HG03175 (cell line): Measurements from ENCODE around the gene MYO9B.

Source experiments
- ATAC-seq: cut with Tn5 transposase; IDR thresholded peaks from one replicate; pipeline ENCODE4 v1.9.1; 2021; ENCODE audit warnings: mild to moderate bottlenecking, moderate library complexity; ENCODE audit not compliant: unreplicated experiment

MYO9B gene

DNA sequence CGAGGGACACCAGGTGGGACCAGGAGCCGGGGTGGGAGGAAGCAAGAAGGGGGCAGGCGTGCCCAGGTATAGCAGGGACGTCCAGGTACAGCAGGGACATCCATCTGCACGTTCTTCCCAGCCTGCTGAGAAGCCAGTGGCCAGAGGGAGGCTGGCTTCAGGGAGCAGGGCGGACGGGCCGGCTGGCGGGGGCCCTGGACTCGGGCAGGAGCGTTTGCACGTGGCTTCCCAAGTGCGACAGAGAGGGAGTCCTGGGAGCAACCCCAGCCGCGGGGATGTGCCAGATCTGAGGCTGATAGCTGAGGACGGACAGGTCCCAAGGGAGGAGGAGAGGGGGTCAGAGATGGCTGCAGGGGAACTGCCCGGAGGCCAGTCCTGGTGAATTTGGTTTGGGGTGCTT is 36.7 kb downstream of the MYO9B start:
- ATAC-seq = no peak

DNA sequence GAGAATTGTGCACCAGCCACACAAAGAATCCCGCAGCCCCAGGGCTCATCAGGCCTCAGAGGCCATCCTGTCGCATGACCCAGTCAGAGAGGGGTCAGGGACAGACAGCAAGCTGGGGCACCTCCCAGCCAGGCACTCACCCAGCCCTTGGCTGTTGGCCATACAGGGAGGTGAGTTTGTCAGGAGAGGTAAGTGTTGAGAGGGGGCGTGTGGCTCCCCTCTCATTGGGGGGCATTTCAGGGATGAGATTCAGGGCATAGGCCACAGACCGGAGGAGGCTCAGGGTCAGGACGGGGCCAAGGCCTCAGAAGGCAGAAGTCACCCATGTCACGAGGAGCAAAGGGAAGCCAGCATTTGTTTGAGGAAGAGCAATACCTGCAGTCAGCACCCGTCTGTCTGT is 37.1 kb downstream of the MYO9B start:
- no peak for ATAC-seq

DNA sequence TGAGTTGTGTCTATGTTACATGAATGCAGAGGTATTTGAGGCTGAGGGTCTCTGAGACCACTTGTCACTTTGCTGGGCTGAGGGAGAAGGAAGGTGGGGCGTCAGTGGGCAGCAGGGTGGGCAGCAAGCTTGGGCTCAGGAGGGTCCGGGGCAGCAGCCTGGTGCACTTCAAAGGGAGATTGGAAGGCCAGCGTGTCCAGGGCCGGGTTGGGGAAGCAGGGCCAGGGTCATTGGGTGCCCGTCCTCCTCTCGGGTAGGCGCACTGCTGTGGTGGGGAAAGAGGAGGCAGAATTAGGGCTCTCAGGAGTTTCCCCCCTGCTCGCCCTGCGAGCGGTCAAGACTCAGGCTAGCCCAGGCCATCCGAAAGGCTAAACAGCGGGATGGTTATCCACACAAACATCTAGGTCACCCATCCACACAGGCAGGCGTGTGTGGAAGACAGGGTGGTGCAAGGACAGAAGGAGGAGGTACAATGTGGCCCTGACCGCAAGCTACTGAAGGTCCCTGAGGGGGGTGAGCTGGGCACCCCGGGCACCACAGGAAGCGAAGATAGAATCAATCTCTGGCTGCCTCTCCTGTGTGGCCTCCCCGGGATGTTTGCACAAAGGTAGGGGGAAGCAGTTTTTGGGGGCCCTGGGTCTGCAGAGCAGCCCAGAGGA is 37.7 kb downstream of the MYO9B start:
- no peak for ATAC-seq

DNA sequence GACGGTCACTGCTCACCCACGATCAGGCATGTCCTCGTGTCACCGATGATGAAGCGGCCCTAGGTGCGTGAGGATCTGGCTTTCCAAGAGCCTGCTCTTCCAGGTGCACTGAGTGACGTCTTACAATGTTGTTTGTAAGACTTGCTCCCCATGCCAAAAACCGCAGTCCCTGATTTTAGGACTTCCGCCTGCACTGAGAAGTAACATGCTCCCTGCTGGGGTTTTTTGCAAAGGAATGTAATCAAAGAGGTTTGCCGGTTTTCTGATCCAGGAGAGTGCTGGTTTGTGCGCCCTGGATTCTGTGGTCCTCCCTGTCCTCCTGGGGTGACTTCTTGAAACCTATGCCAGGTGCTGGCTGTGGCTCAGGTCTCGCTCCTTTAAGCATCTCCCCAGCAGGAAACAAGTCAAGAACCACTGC is 38.8 kb downstream of the MYO9B start:
- ATAC-seq = no peak

DNA sequence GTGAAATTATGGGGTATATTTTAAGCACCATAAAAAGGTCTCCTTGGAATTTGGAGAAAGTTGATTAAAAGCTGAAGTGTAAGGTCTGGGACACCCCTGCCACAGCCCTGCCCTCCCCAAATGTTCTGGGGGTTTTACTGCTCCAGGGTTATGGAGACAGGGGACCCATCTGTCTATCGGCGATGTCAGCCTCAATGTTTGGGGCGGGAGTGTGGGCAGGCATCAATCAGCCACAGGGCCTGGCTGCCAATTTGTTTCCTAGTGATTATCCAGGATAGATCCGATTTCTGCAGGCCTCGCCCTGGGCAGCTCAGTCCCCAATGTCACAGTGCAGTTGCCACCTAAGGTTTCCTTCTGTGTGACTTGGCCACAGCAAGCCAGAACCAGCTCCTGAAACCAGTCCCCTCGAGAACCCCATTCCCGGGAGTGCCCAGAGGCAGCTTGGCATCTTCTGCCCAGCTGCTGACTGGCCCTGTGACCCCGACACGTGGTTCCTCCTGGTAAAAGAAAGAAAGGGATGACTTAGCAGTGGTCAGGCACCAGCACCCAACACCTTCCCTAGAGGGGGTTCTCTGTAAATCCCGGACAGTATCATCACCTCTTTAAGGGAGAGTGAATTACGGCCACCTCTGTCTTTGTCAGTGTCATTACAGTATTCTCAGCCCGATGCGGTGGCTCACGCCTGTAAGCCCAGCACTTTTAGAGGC is 41.6 kb downstream of the MYO9B start:
- no peak for ATAC-seq

DNA sequence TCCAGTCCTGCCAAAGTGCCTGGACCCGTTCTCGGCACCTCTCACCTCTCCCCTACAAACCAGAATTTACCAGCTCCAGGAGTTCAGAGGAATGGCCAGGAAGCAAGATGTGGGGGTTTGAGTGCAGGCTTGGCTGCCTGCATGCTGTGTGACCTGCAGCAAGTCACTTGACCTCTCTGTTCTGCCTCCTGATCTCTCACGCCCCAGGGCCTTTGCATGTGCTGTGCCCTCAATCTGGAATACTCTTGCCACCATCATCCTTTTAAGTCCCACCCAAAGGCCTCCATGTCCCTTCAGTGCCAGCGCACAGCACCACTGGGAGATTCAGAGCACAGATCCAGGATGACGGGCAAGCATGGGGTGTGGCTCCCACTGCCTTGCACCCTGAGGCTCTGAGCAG is 43.4 kb downstream of the MYO9B start:
- ATAC-seq = no peak

DNA sequence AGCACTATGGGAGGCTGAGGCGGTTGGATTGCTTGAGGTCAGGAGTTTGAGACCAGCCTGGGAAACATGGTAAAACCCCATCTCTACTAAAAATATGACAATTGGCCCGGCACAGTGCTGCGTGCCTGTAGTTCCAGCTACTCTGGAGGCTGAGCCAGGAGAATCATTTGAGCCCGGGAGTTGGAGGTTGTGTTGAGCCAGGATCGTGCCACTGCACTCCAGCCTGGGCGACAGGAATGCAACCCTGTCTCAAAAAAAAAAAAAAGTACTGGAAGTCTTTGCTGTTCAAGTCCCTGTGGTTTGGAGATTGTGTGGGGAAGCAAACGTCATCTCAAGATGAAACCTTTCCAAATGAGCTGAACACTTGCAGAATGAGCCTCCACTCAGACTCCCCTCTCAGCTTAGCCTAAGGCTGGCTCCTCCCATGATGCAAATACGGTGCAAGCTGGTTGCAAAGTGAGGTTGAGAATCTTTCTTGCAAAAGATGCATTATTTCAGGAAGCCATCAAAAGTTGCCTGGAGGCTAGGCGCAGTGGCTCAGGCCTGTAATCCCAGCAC is 46.2 kb downstream of the MYO9B start:
- no peak for ATAC-seq

DNA sequence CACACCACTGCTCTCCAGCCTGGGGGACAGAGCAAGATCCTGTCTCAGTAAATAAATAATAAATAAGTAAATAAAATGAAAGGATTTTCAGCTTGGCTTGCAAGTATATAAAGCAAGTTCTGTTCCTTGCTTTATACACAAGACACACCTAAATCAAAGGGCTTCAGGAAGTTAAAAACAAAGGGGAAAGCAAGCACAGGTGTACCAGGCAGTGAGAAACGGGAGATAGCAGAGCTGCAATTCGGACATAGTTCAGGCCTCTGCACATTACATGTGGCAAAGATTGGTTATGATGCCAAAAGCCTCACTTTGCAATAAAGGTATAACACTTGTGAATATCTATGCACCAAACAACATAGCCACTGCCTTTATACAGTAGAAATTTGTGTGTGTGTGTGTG is 47.5 kb downstream of the MYO9B start:
- ATAC-seq = no peak

DNA sequence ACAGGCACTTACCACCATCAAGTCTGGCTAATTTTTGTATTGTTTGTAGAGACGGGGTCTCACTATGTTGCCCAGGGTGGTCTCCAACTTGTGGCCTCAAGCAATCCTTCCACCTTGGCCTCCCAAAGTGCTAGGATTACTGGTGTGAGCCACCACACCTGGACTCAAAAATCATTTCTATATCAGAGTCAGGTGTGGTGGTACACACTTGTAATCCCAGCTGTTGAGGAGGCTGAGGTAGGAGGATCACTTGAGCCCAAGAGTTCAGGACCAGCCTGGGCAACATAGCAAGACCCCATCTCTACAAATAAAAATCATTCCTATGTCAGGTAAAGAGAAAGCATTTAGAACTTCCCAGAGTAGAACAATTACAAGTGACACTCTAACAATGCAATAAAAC is 48.4 kb downstream of the MYO9B start:
- no peak for ATAC-seq

DNA sequence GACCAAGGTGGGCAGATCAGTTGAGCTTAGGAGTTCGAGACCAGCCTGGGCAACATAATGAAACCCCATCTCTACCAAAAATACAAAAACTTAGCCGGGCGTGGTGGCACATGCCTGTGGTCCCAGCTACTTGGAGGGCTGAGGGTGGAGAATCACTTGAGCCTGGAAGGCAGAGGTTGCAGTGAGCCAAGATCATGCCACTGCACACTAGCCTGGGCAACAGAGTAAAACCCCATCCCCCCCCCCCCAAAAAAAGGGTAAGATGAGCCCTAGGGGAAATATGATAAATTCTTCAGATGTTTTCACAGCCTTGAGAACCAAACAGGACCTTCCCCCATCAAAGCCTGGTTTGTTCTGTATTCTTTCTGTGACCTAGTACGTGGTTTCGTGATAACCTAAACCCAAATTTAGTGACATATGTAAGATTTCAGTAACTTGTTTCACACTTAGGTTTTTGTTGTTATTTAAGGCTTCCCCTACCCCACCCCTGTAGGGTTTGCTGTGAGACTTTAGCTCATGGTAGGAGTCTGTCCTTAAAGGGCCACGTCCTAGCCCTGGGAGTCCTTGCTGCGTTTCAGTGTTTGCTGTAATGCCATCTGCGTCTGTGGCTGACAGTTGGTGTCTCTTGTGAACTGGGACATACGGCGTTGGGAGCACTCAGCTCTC is 49.6 kb downstream of the MYO9B start:
- ATAC-seq = peak; percentile 68

DNA sequence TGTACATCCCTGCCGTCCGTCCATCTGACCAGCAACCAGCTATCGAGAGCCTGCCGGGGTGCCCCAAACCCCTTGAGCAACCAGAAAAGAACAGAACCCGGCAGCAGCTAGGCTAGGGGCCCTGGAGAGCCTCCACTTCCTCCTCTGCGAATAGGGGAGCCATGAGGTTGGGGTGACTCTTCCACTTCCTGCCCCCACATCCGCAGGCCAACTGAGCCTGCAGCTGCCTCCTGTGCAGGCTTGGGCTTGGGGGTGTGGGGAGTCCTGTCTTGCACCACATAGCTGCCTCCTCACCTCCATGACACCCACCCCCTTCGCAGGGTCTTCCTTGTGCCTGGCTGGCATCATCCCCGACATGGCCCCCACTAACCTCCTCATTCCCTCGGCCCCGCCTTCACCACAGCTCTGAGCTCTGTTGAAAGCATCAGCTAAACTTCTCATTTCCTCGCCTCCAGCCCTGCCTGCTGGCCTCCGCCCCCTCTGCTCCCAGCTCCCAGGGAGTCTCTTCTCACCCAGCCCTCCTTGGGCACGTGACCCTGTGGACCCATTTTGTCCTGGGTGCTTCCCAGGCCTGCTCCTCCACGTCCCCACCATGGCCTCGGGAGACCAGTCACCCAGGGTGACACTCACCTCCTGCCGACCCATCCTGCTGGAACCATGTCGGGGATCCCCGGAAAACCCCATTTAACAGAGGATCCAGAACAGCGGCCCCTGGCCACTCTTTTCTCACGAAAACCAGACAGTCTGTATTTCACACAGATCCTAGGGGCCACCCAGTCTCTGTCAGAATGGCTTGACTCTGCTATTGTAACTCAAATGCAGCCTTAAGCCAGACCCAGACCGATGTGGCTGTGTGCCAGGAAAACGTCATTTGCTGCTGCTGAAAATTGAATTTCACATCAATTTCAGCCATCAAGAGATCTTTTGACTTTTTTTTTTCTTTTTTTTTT is 50.4 kb downstream of the MYO9B start:
- peak; percentile 72 for ATAC-seq

DNA sequence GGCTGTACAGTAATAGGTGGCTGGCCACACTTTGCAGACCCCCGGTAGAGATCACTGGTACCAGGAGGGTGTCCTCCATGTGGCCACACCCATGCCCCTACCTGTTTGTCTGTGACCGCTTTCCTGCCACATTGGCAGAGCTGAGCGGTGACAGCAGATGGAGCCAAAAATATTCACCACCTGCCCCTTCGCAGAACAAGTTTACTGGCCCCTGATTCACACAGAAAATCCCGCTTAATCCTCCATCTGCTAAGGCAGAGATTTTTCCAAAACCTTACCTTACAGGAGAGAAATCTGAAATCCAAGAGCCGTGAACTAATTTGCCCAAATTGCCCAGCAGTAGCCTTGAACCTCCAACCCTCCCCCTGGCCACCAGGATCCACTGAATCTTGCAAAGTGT is 52.1 kb downstream of the MYO9B start:
- ATAC-seq = no peak

DNA sequence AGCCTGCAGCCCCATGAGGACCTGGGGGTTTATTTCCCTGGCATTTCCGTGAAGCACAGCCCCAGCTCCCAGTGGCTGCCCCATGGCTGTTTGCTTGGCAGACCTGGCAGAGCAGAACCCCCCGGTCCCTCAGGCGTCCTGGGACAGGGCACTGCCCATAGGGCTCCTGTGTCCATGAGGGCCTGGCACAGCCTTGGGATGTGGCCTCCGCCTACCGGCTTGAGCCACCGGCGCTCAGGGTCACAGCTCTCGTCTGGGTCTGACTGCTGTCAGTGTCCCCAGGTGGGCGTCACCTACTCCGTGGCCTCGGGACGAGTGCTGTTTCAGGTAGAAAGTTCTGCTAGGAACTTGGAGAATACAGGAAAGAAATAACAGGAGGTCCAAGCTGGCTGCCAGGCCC is 52.8 kb downstream of the MYO9B start:
- ATAC-seq = no peak

DNA sequence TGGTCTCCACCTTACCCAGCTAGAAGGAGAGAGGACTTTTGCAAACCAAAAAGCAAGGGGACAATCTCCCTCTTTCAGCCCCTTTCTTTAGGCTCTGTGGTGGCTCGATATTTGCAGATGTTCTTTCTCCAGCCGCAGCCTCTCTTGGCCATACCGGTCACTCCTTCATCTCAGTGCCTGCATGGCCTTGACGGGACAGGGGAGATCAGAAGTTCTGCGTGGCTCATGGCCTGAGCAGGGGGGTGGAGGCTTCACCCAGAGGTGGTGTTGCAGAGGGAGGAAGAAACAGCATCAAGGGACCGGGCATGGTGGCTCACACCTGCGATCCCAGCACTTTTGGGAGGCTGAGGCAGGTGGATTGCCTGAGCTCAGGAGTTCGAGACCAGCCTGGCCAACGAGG is 53.2 kb downstream of the MYO9B start:
- no peak for ATAC-seq

DNA sequence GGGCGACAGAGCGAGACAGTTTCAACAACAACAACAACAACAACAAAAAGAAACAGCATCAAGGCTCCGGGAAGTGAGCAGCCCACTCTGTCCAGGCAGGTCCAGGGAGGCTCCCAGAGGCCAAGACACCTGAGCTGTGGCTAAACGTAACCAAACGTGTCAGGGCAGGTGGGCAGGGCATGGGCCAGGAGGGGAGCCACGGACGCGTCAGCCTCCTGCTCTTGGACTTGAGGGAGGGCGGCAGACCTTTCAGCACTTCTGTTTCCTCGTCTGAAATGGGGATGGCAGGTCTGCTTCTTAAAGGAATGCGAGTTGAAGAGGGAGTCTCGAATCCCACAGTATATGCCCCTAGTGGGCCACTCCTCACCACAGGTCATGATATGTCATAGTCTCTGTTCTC is 53.8 kb downstream of the MYO9B start:
- no peak for ATAC-seq

DNA sequence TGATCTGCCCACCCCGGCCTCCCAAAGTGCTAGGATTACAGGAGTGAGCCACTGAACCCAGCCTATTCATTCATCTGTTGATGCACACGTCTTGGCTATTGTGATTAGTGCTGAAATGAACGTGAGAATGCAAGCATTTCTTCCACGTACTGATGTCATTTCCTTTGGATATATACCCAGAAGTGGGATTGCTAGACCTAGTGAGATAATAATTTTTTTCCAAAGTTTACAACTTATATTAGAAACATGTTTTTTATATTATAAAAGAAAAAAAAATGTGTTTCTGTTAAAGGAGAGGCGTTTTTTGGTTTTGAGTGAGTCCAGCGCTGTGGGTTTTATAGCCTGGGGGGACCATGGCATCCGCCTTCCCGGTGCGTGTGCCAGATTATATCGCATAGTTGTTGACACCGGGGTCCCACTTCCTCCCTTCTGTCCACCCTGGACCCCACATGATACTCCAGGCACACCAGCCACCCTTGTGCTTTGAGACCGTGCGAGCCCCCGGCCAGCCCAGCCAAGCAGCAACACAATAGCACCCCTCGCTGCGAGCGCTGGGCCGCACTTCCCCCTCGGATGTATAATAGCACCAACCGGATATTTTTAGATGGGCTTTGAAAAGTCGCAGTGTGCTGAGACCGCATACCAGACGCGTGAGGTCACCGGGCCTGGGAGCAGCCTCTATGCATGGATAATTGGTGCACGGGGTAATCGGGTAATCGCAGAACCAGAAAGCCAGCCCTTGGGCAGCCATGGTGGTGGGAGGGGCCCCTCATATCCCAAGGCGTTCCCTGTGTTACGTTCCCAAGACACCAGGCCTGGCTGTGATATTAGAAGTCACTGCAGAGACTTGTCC is 59.6 kb downstream of the MYO9B start:
- ATAC-seq = peak; percentile 60

DNA sequence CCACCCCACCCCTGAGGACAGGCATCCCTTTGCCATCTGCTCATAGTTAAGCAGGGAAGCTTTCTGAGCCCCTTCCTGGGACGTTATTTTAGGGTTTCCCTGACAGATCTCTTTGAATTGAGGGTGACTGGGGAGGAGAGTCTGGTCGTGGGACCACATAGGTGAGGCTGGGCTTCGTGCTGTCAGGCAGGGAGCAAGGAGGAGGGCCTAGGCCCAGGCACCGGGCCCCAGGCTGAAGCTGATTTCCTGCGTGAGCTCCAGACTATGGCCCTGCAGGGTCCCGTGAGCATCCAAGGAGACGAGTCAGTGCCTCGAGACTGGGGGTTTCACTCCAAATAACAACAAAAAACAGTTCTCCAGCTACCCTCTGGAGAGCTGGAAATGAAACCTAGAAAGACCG is 60.4 kb downstream of the MYO9B start:
- no peak for ATAC-seq

DNA sequence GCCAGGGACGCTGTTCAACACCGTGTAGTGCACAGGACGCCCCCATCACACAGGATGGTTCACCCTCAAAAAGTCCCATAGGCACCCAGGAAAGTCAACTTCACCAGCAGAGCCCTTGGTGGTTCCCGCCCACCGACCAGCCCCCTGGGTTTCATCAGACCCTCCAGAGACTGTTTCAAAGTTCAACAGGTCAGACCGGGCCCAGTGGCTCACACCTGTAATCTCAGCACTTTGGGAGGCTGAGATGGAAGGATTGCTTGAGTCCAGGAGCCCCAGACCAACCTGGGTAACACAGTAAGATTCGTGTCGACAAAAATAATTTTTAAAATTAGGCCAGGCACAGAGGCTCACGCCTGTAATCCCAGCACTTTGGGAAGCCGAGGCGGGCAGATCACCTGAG is 61.0 kb downstream of the MYO9B start:
- no peak for ATAC-seq

DNA sequence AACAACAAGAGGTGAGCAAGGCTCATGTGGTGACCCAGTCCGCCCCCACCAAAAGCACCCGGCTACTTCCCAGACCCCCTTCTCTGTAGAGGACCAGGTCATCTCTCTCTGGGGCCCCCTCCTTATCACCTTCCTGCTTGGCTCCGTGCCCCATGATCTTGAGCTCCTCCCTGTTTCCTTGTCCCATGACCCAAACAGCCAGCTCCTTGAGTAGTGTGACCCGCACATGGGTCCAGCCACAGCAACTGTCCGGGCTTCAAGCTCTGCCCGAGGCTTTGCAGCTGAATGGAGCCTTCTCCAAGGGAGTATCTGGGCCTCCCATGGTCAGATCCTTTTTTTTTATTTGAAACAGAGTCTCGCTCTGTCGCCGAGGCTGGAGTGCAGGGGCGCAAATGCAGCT is 61.8 kb downstream of the MYO9B start:
- no peak for ATAC-seq
